Stimulated activated CD8-positive, alpha-beta memory T cell treated with anti-CD3 and anti-CD28 coated beads, Interleukin-7, amount 100 ng/mL, for 24 hours (primary cell): ENCODE results near the gene DEFB131A.
"Not testable (repeated sequence)": the region's sequence is repeated elsewhere in the genome, so short reads cannot be mapped to it uniquely, and the experiment has no call there.

Source experiments
- DNase-seq: peaks from one replicate; pipeline ENCODE4 v3.0.0-alpha.2; 2020; ENCODE audit warnings: low read depth

The DEFB131A gene, protein sequence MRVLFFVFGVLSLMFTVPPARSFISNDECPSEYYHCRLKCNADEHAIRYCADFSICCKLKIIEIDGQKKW

DNA sequence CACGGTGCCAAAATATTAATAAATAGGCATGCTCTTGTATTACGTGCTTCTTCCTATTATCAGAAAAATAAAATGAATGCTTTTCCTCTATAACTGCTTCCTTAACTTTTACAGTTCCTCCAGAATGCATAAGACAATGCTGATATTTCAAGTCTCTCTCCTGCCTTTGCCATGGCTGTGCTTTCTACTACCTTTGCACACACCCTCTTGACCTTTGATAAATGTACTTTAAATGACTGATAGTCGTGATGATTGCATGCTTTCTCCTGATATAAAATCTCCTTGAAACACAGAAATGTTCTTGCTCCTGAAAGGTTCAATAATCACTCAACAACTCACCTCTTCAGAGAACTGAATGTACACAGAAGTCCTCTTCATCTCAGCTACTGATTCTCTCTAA, at the start of gene DEFB131A:
TSS of gene DEFB131A (plus strand) at position 301 of the 400 bp plus-strand sequence. CDS start 120 bp downstream, outside the sequence.
- DNase-seq = not testable (repeated sequence)

DNA sequence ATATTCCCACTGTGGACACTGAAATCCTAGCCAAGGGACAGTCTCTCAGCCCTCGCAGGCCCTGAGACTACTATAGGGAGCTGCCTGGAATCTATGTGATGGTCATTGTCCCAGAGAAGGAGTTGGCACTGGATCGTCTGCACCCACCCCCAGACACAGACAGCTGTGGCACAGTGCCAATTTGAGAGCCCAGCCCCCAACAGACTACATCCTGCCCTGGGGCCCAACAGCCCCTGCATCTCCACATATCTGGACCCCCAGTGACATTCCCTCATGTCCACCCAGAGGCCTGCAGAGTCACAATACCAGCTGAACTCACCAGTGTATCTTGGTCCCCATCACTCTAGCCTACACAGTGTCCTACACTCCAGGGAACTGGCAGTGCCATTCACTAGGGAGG, 38.4 kb upstream of the DEFB131A start:
- not testable (repeated sequence) for DNase-seq

DNA sequence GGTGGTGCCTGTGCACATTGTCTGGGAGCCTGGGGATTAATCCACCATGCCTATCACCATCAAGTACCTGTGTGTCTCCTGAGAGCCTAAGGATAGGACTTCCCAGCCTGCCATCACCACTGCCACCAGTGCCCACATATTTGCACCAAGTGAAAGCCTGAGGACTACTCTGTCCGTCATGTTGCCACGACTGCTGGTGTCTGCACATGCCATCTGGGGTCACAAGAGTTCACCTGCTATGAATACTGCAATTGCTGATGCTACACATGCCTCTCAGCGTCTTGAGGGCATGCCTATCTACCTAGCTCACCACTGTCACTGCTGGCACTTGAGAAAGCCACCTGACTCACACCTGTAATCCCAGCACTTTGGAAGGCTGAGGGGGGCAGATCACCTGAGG, 37.7 kb upstream of the DEFB131A start:
- not testable (repeated sequence) for DNase-seq

DNA sequence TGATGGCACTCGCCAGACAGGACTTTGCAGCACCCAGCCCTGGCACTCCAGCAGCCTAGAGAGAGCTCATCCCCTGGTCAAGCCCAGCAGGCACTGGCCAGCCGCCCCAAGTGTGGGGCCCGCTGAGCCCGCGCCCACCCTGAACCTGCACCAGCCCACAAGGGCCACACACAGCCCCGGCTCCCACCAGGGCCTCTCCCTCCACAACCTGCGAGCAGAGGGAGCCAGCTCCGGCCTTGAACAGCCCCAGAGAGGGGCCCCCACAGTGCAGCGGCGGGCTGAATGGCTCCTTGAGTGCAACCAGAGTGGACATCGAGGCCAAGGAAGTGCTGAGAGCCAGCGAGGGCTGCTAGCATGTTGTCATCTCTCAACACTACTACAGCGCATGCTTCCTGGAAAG, 34.4 kb upstream of the DEFB131A start:
- DNase-seq = no peak

DNA sequence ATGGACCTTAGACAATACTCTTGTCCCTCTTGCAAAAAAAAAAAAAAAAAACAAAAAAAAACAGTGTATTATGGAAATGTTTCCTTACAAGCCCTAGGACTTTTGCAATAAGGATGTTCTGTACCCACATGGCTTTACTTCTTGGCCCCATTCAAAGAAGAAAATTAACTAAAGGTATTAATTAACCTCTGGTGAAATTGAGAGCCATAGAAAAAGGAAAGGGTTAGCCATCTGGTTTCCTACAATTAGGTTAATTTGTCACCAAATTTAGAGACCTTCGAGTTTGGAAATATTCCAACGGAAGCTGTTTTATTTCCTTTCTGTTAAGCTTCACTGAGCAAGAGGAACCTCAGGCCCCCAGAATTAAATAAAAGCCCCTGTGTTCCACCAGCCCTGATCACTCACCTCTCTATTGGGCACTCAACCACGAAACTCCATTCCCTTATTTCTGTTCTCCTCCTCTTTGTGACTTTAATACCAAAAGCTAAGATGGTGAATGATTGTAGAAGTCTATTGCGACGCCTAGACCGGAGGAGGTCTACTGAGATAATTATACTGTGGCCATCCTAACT, 22.2 kb upstream of the DEFB131A start:
- not testable (repeated sequence) for DNase-seq

DNA sequence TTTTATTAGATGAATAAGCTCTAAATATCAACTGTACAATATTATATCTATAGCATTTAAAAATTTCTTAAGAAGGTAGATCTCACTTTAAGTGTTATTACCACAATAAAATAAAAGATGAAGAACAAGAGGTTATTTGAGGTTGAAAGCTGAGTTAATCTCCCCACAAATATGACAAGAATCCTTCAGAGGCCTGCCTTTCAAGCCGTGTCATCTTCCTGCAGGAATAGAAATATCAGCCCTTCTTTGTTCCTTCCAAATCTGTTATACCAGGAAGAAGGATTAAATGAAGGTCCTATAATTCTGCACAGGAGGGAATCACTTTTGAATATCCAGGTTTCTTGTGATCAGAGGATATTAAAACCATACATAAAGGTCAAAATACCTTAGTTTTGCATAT, 18.3 kb upstream of the DEFB131A start:
- DNase-seq = not testable (repeated sequence)

DNA sequence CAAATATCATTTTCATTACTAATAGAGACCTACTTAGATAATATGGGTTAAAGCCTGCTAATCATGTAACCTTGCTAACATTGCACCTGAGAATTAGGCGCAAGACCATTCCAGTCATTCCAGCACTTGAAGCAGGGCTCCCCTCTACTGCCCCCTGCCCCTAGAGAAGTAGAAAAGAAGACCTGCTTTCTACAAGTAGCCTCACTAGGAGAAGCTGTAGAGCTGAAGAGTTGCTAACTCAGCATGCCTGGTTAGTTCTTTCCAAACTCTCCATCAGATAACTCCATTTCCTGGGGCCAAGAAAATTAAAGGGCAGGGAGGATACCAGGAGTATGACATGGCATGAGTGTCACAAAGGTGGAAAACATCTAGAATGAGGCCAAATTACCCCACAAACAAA, 14.2 kb upstream of the DEFB131A start:
- DNase-seq = not testable (repeated sequence)

DNA sequence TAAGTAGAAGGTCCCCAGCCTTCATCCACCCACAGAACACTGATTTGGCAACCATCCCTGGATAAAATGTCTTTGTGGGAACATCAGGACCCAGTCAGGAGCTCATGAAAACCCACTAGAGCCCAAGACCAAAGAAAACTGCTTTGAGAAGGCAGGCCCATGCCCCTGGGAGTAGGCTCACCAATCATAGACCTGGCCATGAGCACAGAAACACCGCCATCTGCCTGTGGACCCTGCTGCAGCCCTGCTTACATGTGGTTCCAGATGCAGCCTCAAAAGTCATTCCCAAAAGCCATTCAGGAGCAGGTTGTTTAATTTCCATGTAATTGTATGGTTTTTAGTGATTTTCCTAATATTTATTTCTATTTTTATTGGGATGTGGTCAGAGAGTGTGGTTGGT, 10.9 kb upstream of the DEFB131A start:
- not testable (repeated sequence) for DNase-seq

DNA sequence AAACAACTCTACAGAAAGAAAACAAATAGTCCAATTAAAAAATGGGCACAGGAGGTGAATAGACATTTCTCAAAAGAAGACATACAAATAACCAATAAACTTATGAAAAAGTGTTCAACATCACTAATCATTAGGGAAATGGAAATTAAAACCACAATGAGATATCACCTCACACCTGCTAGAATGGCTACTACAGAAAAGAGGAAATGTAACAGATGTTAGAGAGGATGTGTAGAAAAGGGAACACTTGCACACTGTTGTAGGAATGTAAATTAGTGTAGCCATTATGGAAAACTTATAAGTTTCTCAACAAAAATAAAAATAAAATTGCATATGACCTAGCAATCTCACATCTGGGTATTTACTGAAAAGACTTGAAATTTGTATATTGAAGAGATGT, 7.5 kb upstream of the DEFB131A start:
- not testable (repeated sequence) for DNase-seq

DNA sequence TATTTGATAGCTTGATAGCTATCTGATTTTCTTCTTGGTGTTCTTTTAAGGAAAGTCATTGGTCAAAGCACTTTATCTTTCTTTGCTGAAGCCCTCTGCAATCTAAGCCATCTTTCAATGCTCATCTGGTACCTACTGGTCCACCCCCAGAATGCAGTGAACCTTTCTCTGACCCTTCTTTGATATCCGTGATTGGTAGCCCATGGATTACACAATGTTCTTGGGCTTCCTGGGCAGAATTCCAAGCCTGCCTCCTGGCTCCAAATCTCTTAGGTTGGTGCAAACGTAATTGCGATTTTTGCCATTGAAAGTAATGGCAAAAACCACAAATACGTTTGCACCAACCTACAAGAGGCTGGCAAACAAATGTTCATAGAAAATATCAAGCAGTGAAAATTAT, 1.9 kb upstream of the DEFB131A start:
- DNase-seq = not testable (repeated sequence)

DNA sequence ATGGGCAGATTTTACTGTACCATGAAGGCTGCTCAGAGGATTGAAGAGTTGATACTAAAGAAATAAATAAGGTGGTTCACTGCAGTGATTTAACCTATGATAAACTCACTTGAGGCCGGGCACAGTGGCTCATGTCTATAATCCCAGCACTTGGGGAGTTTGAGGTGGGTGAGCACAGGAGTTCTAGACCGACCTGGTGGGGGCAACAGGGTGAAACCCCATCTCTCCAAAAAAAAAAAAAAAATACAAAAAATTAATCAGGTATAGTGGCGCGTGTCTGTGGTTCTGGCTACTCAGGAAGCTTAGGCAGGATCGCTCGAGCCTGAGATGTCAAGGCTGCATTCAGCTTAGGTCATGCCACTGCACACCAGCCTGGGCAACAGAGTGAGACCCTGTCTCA, 467 bp downstream of the DEFB131A start:
- not testable (repeated sequence) for DNase-seq

DNA sequence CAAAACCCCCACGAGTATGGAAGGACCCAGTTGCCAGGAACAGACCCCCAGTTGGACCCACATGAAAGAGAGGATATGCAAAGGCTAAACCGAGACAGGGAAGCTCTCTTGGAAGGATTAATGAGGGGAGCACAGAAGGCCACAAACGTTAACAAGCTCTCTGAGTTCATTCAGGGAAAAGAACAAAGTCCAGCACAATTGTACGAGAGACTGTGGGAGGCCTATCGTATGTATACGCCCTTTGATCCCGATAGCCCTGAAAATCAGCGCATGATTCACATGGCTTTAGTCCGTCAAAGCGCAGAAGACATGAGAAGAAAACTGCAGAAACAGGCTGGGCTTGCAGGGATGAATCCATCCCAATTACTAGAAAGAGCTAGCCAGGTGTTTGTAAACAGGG, 8.0 kb downstream of the DEFB131A start:
- not testable (repeated sequence) for DNase-seq

DNA sequence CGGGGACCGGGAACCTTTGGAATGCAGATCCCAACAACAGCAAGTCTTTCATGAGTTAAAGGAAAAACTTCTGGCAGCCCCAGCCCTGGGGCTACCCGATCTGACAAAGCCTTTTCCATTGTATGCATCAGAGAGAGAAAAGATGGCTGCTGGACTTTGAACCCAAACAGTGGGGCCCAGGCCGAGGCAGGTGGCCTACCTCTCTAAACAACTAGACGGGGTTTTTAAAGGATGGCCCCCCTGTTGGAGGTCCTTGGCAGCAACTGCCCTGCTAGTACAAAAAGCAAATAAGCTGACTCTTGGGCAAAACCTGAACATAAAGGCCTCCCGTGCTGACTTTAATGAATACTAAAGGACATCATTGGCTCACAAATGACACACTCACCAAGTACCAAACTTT, 10.1 kb downstream of the DEFB131A start:
- DNase-seq = not testable (repeated sequence)

DNA sequence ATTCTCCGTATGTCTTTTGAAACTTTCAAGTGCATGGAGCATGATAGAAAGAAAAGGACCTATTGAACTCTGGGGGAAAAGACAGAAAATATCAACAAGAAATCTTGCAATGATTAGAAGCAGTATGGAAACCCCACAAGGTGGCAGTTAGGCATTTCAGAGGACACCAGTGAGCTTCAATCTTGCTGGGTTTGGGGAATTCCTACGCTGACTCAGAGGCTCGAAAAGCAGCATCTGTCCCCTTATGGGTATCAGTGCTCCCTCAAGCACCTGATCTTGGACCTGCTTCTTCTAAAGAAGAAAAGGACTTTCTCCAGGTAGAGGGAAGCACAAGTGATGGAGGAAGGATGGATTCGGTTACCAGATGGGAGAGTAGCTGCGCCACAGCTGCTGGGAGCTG, 10.8 kb downstream of the DEFB131A start:
- DNase-seq = not testable (repeated sequence)

DNA sequence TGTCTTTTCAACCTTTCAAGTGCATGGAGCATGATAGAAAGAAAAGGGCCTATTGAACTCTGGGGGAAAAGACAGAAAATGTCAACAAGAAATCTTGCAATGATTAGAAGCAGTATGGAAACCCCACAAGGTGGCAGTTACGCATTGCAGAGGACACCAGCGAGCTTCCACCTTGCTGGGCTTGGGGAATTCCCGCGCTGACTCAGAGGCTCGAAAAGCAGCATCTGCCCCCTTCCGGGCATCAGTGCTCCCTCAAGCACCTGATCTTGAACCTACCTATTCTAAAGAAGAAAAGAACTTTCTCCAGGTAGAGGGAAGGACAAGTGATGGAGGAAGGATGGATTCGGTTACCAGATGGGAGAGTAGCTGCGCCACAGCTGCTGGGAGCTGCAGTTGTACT, 35.3 kb downstream of the DEFB131A start:
- not testable (repeated sequence) for DNase-seq

DNA sequence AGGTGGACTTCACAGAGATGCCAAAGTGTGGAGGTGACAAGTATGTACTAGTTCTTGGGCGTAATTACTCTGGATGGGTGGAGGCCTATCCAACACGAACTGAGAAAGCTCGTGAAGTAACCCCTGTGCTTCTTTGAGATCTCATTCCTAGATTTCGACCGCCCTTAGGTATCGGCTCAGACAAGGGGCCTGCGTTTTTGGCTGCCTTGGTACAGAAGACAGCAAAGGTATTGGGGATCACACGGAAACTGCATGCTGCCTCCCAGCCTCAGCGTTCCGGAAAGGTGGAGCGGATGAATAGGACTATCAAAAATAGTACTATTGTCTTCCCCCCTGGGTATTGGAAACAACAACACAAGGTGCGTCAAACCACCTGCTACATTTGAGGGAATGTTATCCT, 35.9 kb downstream of the DEFB131A start:
- not testable (repeated sequence) for DNase-seq

DNA sequence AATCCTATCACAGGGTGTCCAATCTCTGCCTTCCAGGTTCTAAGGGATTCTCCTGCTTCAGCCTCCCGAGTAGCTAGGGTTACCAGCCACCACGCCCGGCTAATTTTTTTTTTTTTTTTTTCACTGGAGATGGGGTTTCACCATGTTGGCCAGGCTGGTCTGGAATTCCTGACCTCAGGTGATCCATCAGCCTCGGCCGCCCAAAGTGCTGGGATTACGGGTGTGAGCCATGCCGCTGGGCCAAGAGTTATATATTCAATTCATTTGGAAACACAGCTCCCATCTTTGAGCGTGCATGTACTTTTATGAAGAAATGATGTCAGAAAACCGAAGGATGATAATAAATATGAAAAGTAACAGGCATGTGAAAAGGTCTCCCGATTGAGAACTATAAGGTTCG, 38.7 kb downstream of the DEFB131A start:
- not testable (repeated sequence) for DNase-seq

DNA sequence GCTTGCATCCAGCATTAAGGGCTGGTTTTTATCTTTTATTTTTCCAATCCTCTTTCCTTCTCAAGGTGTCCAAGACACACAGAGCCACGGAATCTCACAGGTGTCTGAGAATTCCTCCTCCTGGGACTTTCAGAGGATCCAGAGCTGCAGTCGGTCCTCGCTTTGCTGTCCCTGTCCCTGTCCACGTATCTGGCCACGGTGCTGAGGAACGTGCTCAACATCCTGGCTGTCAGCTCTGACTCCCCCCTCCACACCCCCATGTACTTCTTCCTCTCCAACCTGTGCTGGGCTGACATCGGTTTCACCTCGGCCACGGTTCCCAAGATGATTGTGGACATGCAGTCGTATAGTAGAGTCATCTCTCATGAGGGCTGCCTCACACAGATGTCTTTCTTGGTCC, 39.5 kb downstream of the DEFB131A start:
- not testable (repeated sequence) for DNase-seq

DNA sequence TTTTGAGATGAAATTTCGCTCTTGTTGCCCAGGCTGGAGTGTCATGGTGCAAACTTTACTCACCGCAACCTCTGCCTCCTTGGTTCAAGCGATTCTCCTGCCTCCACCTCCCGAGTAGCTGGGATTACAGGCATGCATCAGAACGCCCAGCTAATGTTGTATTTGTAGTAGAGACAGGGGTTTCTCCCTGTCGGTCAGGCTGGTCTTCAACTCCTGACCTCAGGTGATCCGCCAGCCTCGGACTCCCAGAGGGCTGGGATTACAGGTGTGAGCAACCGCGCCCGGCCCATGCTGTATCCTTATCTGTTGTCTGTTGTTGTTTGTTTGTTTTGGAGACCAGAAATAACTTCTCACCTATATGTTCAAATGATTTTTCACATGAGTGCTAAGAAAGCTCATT, 42.7 kb downstream of the DEFB131A start:
- not testable (repeated sequence) for DNase-seq

DNA sequence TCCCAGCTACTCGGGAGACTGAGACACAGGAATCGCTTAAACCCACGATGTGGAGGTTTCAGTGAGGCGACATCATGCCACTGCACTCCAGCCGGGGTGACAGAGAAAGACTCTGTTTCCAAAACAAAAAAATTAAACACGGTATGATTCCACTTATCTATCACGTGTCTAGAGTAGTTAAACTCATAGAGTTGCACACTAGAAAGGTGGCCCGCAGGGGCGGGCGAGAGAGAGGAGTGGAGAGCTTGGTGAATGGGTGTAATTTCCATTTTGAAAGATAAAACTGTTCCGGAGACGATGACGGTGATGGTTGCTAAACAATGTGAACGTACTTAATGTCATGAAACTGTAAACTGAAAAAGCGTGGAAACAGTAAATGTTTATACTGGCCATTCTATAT, 44.6 kb downstream of the DEFB131A start:
- DNase-seq = not testable (repeated sequence)

DNA sequence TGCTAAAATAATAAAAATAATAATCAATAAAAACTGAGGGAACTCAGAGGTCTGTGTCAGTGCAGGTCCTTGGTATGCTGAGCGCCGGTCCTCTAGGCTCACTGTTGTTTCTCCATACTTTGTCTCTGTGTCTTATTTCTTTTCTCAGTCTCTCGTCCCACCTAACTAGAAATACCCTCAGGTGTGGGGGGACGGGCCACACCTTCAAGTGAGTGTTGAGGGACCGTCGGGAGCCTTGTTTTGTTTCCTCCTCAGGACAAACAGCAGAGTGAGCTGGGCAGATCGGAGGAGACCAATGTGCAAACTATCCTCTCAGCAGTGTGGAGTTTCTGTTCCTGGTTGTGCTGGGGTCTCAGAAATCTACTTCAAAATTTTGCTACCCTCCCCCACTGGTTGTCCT, 46.3 kb downstream of the DEFB131A start:
- DNase-seq = not testable (repeated sequence)

DNA sequence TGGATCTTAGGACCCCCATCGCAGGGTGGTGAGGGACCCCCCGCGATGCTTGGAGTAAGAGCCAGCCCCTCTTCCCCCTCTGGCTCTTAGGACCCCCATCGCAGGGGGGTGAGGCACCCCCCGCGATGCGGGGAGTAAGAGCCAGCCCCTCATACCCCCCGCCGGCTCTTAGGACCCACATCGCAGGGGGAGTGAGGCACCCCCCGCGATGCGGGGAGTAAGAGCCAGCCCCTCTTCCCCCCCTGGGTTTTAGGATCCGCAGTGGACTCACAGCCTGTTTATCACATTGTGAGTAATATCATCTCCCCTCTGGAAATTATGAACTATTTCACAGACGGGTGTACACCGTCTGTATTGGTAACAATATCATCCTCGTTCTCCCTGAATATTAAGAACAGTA, 46.8 kb downstream of the DEFB131A start:
- not testable (repeated sequence) for DNase-seq

DNA sequence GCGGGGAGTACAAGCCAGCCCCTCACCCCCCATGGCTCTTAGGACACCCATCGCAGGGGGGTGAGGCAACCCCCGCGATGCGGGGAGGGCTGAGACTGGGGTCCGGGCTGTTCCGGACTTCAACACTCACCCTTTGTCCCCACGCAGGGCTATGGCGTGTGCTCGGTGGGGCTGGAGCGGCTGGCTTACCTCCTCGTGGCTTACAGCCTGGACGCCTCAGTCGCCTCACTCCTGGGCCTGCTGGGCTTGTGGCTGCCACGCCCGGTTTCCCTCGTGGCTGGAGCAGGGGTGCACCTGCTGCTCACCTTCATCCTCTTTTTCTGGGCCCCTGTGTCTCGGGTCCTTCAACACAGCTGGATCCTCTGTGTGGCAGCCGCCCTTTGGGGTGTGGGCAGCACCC, 49.4 kb downstream of the DEFB131A start:
- DNase-seq = not testable (repeated sequence)
